Left colon (tissue), 2 donors: ENCODE results near the gene RAB44. TPM values are rescaled to one million over a fixed set of nuclear protein-coding genes. Genes with fewer than 3 reads are reported as not detected.

Experiments used
- ATAC-seq: fragments of 200-7000 bp; cut with Tn5 transposase; one replicate; pipeline ENCODE4 v1.9.1; 2020; ENCODE audit warnings: mild to moderate bottlenecking, moderate library complexity
- DNase-seq, 2 donors: peaks; one replicate each; pipeline ENCODE4 v3.0.0-alpha.2; 2020
- intact Hi-C, 2 donors: fragments of 100-400 bp; cut with DNase I in 1 of 2; cut with micrococcal nuclease in 1 of 2; formaldehyde crosslinking; loops; one replicate each; pipeline versions ENCODE4 v1.11.2 to v1.14.0; 2022; cut with DNase I, micrococcal nuclease
- total RNA-seq, 2 donors: library from RNA; stranded (reverse); fragmentation: NEBNext Ultra II Directional; extraction: Animal tissue kit (Norgen Biotek cat#: 25700); gene quantifications; one replicate each; pipeline ENCODE4 v1.2.1, GENCODE V29; 2021
- donor health status: DM: no; HTN: no; CAD: no.
- donor health status: DM: yes; HTN: yes; CAD: no.

The RAB44 gene
- total RNA-seq, 2 donors from 2014 or later, result 0.09 to 0.42 TPM

DNA sequence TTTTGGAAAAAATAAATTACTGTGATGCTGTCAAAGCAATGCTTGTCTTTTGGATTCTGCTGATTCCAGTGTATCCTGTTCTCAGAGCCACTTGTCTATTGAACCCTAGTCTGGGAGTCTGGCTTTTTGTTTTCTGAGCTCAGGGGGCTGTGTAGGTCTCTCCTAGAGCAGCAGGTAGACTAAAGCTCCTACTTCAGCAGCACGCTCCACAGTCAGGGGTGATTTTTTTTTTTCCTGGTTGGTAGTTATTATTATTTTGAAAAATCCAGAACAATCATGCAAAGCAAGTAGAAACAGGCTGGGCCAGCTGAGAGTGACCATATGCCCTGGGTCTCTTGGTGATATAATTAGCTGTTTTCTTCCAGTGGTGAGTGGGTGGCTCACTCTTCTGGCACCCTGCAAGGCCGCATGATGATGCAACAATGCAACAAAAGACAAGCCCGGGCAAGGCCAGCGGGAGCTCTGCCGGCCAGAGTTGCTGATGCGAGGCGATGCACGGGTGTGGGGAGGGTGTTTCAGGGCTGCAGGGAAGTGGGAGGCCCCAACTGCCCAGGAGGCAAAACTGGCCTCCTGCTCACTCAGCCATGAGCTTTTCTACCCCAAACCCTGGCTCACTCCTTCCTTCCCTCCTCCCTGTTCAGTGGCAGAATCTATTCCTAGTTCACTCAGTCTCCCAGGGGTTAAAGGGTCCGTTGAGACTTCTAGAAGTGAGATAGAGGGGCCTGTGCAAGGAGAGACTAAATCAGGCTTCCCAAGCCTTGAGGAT, 30.6 kb upstream of the RAB44 start:
- ATAC-seq (peak; percentile 24), DNase-seq (peak in 1 of 2 donors; percentile 77)
- intact Hi-C loops, result no loop called here

DNA sequence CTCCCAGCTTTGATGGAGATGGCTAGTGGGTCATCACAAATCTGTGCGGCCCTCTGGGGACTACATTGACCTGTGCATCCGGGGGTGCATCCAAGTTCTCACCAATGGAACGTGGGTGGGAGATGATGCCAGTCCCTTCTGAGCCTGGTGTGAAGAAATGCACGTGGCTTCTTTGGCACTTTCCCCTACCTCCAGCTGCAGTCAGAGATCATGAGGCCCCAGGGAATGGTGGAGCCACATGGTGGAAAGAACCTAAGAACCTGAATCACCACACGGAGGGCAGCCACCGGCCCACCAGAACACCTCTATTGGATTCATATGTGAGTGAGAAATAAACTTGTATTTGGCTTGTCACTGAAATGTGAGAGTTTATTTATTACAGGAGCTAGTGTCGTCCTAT, 29.0 kb upstream of the RAB44 start:
- DNase-seq, result no peak
- intact Hi-C loops, result no loop called here
- ATAC-seq, result no peak

DNA sequence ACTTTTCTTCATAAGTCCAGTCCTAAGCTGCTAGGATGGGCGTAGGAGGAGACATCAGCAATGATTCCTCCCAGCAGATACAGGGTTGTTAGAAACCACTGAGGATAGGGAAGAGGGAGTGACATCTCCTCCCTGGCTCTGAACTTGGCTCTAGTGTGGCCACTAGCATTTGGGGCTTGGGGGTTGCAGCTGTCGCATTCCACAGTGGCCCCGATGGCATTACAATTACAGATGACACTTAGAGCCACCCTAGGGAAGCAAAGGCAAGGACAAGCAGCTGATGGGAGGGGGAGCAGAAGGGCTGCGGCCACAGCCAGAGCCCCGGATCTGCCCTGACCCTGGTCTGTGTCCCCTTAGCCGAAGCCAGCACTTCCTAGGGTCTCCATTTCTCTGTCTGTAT, 28.6 kb upstream of the RAB44 start:
- intact Hi-C loops, result no loop called here

DNA sequence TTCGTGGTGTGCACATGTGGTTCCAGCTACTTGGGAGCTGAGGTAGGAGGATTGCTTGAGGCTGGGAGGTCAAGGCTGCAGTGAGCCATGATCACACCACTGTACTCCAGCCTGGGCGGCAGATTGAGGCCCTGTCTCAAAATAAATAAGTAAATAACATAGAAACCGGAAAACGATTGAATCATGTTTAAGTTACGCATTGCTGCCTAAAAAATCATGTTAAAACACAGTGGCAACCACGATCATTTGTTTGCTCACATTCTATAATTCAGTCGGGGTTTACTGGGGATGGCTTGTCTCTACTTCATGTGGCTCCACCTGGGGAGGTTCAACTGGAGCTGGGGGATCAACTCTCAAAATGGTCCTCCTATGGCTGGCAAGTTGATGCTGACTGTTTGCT, 27.4 kb upstream of the RAB44 start:
- DNase-seq, result no peak
- intact Hi-C loops, result no loop called here

More for the DNA sequence above, 28.6 kb upstream of the RAB44 start:
- ATAC-seq (no peak), DNase-seq (no peak)

DNA sequence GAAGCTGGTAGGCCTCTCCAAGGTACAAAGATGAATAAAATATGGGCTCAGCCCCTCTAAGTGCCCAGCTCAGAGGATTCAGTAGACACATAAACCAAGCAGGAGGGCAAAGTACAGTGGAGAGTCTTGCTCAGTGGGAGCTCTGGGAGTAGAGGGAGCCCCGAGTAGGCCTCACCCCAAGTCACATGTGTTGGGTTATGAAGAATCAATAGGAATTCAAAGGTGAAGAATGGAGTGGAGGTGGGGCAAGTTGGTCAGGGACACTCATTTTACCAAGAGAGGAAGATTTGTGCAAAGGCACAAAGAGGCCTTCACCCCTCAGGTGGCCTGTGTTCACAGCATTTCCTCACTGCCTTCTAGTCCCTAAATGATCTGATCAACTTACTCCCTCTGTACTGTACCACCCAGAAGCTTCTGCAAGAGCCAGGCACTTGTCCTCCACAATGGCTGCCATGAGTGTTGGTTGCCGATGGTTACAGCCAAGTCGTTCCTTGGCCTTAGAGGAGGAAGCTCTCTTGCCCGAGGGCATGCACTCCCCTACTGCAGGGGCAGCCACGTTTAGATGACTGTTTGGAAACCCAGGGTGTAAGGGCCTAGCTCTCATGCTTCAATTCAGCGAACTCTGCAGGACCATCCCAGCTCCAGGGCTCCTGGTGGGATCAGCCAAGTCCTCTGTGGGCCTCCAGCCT, 25.8 kb upstream of the RAB44 start:
- intact Hi-C loops, result no loop called here
- no peak for DNase-seq
- ATAC-seq, result peak; percentile 68

More for the DNA sequence above, 27.4 kb upstream of the RAB44 start:
- no peak for ATAC-seq

DNA sequence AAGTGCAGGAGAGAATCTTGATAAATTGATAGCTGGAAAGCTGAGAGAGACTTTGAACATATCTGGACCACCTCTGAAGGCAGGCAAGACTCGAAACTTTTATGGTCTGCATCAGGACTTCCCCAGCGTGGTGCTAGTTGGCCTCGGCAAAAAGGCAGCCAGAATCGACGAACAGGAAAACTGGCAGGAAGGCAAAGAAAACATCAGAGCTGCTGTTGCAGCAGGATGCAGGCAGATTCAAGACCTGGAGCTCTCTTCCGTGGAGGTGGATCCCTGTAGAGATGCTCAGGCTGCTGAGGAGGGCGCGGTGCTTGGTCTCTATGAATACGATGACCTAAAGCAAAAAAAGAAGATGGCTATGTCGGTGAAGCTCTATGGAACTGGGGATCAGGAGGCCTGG, 23.7 kb upstream of the RAB44 start:
- no peak for DNase-seq
- no peak for ATAC-seq
- intact Hi-C loops, result no loop called here

DNA sequence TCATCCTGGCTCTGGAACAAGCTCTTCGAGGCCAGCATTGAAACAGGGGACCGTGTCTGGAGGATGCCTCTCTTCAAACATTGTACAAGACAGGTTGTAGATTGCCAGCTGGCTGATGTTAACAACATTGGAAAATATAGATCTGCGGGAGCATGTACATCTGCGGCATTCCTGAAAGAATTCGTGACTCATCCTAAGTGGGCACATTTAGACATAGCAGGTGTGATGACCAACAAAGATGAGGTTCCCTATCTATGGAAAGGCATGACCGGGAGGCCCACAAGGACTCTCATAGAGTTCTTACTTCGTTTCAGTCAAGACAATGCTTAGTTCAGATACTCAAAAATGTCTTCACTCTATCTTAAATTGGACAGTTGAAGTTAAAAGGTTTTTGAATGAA, 22.7 kb upstream of the RAB44 start:
- intact Hi-C loops, result no loop called here
- no peak for ATAC-seq
- DNase-seq, result no peak

DNA sequence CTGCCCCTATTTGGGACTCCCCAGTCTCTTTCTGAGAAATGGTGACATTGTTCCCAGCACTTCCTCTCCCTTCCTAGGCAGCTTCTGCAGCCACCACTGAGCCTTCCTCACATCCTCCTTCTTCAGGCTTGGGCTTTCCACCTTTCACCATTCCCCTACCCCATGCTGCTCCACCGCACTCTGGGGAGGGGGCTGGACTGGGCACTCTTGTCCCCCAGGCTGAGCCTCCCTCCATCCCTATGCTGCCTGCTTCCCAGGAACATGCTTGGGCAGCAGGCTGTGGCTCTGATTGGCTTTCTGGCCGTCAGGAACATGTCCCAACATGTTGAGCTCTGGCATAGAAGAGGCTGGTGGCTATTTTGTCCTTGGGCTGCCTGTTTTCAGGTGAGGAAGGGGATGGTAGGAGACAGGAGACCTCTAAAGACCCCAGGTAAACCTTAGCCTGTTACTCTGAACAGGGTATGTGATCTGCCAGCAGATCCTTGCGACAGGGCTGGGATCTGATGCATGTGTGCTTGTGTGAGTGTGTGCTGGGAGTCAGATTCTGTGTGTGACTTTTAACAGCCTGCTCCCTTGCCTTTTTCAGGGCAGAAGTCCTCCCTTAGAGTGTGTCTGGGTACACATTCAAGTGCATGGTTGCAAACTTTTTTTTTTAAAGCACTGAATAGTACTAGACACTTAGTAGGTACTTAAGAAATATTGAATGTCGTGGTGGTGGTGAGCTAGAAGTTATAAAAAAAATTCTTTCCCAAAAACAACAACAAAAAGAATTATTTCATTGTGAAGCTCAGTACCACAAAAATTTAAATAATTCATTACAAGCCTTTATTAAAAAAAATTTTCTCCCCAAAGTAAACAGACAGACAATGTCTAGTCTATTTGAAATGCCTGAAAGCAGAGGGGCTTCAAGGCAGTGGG, 21.2 kb upstream of the RAB44 start:
- DNase-seq, result no peak
- ATAC-seq, result no peak
- intact Hi-C loops, result no loop called here

DNA sequence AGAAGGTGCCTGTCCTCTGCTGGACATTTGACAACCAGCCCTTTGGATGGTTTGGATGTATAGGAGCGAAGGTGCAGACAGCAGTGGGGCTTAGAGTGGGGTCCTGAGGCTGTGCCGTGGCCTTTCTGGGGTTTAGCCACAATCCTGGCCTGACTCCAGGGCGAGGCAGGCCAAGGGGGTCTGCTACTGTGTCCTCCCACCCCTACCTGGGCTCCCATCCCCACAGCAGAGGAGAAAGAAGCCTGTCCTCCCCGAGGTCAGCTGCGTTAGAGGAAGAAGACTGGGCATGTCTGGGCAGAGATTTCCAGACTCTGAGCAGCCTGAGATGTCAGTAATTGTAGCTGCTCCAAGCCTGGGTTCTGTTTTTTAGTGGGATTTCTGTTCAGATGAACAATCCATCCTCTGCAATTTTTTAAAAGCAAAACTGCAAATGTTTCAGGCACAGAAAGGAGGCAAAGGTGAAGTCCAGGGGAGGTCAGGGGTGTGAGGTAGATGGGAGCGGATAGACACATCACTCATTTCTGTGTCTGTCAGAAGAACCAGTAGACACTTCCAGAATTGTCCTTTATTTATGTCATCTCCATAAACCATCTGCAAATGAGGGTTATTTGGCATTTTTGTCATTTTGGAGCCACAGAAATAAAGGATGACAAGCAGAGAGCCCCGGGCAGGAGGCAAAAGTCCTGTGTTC, 20.4 kb upstream of the RAB44 start:
- DNase-seq, result no peak
- intact Hi-C loops, result no loop called here
- no peak for ATAC-seq

DNA sequence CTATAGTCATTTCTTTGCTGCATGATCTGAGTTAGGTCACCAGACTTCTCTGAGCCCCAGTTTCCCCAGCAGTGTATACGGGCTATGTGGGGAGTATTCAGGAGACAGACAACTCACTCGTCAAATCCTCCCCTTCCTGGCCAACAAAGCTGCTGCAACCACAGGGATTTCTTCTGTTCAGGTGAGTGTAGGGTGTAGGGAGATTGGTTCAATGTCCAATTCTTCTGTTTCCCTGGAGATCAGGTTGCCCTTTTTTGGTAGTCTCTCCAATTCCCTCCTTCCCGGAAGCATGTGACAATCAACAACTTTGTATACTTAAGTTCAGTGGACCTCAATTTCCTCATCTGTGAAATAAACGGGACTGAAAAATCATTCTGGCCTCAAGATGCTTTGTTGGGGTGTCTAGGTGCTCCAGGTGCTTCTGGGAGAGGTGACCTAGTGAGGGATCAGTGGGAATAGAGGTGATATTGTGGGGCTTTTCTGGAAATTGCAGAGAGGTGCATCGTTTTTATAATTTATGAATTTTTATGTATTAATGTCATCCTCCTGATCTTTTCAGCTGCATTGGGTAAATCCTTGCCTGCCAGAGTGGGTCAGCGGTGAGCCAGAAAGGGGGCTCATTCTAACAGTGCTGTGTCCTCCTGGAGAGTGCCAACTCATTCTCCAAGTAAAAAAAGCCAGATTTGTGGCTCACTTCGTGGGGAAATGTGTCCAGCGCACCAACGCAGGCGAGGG, 19.7 kb upstream of the RAB44 start:
- no peak for DNase-seq
- peak; percentile 16 for ATAC-seq
- intact Hi-C loops, result no loop called here

DNA sequence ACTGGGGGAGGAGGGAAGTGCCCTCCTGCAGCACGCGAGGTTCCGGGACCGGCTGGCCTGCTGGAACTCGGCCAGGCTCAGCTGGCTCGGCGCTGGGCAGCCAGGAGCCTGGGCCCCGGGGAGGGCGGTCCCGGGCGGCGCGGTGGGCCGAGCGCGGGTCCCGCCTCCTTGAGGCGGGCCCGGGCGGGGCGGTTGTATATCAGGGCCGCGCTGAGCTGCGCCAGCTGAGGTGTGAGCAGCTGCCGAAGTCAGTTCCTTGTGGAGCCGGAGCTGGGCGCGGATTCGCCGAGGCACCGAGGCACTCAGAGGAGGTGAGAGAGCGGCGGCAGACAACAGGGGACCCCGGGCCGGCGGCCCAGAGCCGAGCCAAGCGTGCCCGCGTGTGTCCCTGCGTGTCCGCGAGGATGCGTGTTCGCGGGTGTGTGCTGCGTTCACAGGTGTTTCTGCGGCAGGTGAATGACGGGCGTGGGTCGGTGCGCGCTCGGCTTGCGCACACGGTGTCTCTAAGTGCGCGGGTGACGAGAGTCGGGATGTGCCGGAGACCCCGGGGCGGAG, 19.1 kb upstream of the RAB44 start, which contains the start of gene CDKN1A:
CDKN1A (plus strand) TSS at position 227 of the 555 bp plus-strand sequence. CDS start 5,388 bp downstream, outside the sequence.
- intact Hi-C loops, result no loop called here
- DNase-seq, result peak; percentile 92 to 96
- peak; percentile 71 for ATAC-seq

DNA sequence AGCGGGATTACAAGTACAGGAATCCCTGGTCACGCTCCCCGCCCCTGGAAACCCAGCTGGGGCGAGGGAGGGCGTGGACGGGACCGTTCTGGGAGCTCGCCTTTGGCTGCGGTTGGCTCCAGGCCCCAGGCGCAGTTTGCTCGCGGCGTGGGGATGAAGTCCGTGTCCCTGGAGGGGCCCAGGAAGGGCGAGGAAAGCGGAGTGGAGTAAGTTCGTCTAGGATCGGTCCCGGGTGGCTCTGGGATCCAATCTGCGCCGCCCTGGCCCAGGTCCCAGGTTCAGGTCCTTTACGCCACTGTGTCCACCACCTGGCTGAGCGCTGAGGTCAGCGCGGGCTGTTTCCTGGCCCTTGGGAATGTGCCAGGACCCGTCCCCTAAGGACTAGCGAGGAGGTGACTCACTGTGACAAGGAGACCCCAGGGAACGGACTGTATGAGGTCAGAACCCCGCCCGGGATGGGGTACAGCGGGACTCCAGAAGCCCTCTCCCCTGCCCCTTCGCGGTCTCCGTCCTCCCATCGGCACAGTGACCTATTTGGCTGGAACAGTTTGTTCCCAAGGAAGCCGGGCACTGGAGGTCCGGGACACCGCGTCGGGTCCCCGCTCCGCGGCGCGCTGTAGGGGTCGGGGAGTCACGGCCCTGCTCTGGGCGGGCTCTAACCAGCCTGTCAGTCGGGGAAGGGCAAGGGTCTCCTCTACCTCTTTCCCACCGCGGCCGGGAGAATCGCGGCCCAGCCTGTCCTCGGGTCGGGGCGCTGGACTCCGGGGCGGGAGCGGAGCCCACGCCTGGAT, 18.4 kb upstream of the RAB44 start:
- ATAC-seq, result peak; percentile 20
- intact Hi-C loops, result no loop called here

DNA sequence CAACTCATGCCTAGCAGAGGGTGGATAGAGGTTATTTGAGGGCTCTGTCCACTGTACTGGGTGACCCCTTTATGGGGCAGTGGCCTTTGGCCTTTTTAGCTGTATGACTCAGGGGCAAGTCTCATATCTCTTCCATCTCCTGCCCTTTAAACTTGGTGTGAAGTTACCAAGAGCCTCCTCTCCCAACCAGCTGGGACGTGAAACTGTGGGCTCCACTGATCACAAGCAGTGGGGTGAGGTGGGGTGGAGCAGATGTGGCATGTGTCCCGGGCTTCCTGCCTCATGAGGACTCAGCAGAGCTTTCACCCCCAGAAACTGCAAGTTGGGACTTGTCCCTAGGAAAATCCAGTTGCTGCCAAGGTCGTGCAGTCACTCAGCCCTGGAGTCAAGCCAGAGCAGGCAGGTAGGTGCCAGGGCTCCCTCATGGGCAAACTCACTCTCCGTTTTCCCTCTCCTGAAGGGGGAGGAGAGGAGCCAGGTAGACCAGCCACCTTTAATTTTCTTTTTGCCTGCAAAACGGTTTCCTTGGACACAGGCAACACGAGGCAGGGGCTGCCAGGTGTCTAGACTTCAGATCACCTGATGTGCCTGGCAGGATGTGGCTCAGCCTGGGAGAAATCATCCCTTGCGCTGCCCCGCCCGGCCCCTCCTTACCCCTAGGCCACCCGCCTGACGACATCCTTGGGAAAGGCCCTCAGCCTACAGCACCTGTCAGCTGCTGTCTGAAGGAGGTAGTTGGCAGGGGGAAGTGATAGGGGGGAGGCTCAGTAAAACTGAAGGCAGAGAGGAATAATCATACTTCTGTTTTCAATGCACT, 15.1 kb upstream of the RAB44 start:
- ATAC-seq (peak; percentile 31), DNase-seq (peak; percentile 83 to 89)
- intact Hi-C loops, result loop anchor here (5.0 kb wide), 1 partner anchor 60 kb away; no protein-coding TSS in a partner anchor

More for the DNA sequence above, 18.4 kb upstream of the RAB44 start:
- DNase-seq, result peak; percentile 63 to 72

DNA sequence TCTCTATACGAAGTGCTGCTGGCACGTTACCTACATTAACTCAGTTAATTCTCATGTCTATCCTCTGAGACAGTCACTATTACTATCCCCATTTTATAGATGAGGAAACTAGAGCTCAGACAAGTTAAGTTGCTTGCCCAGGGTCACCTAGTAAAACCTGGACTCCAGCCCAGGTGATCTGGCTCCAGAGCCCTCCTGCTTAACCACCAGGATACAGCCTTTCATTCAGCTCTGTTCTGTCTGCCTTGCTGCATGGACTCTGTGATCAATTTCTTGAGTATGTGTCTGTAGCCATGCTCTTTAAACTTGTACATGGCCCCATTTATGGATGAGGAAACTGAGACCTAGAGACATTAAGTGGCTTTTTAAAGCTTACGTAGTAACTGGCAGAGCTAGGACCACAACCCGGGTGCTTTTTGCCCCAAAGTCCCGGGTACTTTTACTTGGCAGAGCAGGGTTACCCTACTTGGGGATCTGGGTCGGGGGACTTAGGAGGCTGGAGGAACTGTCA, 14.4 kb upstream of the RAB44 start:
- ATAC-seq (no peak), DNase-seq (no peak)
- intact Hi-C loops, result loop anchor here (5.0 kb wide), 1 partner anchor 61 kb away; no protein-coding TSS in a partner anchor

DNA sequence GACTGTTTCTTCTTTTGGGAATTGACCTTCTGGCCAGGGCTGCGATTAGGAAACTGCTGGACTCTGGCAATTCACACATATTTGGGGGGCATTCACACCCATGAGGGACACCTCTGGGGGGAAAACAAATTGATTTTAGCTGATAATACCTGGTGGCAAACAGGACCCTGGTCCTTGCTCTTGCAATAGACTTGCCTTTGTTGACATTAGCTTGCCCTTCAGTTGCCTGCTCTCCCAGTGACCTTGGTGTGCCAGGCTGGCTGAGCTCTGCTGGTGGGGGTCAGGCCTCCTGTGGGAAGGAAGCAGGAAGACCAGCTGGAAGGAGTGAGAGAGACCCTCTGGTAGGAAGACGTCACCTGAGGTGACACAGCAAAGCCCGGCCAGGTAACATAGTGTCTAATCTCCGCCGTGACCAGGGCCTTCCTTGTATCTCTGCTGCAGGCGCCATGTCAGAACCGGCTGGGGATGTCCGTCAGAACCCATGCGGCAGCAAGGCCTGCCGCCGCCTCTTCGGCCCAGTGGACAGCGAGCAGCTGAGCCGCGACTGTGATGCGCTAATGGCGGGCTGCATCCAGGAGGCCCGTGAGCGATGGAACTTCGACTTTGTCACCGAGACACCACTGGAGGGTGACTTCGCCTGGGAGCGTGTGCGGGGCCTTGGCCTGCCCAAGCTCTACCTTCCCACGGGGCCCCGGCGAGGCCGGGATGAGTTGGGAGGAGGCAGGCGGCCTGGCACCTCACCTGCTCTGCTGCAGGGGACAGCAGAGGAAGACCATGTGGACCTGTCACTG, 13.8 kb upstream of the RAB44 start:
- DNase-seq (no peak), ATAC-seq (no peak)
- intact Hi-C loops, result loop anchor here (5.0 kb wide), 1 partner anchor 62 kb away; no protein-coding TSS in a partner anchor
